GM10266 (cell line): Measurements from ENCODE around the gene PPIP5K2.
"Not testable (repeated sequence)": the region's sequence is repeated elsewhere in the genome, so short reads cannot be mapped to it uniquely, and the experiment has no call there.

Experiments
- DNase-seq: peaks from one replicate; pipeline ENCODE4 v3.0.0; 2012; ENCODE audit errors: extremely low spot score
- TF ChIP-seq, protein P1 (sequence below): IDR thresholded peaks from 2 replicates; pipeline ENCODE4 v1.5.1; 2012; ENCODE audit warnings: mild to moderate bottlenecking, low read depth; ENCODE audit not compliant: control insufficient read depth, insufficient read depth; ENCODE audit errors: missing control alignments

Gene PPIP5K2

DNA sequence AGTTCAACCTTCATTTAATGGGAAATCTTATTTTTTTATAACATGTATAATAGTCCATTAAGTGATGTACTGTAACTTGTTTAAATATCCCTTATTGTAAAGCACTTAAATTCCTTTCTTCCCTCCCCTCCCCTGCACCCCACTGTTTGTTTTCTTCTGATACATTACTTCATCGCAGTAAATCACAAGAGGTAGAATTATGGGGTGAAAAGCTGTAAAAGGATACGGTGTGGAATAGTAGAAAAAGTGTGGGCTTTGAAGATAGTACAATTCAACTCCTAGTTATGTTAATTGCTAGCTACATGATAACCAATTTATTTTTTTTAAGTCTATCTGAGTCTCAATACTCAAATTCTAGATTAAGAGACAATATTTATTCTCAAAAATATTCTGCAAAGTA, 96.6 kb downstream of the PPIP5K2 start:
- no peak for DNase-seq
- TF ChIP-seq, protein P1, sequence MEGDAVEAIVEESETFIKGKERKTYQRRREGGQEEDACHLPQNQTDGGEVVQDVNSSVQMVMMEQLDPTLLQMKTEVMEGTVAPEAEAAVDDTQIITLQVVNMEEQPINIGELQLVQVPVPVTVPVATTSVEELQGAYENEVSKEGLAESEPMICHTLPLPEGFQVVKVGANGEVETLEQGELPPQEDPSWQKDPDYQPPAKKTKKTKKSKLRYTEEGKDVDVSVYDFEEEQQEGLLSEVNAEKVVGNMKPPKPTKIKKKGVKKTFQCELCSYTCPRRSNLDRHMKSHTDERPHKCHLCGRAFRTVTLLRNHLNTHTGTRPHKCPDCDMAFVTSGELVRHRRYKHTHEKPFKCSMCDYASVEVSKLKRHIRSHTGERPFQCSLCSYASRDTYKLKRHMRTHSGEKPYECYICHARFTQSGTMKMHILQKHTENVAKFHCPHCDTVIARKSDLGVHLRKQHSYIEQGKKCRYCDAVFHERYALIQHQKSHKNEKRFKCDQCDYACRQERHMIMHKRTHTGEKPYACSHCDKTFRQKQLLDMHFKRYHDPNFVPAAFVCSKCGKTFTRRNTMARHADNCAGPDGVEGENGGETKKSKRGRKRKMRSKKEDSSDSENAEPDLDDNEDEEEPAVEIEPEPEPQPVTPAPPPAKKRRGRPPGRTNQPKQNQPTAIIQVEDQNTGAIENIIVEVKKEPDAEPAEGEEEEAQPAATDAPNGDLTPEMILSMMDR: no peak

DNA sequence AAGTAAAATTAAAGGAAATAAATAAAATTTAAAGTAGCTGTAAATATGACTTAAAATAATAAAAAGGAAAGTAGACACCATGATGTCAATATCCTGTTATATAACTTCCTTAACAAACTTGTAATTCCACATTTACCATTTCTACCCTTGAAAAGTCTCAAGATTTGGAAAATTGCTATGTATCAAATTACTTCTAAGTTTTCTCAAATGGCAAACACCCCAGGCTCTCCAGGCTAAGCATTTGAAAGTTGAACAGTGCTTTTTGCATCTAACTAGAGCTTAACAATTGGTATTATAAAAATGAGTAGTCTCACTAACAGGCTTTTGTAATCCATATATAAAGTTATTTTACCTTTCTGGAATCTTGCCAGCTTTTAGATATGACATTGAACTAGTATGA, 97.0 kb downstream of the PPIP5K2 start:
- TF ChIP-seq, protein P1: no peak
- DNase-seq: no peak

DNA sequence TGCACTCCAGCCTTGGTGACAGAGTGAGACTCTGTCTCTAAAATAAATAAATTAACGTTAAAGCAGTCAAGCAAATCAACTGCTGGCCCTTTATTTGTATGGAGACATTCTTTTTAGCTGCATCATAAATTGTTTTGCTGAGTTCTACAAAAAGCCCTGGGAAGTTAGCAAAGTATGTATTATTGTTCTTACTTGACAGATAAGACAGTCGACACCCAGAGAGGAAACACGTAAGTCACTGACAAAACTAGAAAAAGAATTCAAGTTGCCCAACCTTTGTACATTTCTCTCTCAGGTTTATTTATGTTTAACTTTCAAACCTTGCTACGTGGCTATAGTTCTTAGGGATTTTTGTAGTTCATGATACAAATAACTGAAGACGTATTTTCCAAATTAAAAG, 98.1 kb downstream of the PPIP5K2 start:
- TF ChIP-seq, protein P1: no peak
- no peak for DNase-seq

DNA sequence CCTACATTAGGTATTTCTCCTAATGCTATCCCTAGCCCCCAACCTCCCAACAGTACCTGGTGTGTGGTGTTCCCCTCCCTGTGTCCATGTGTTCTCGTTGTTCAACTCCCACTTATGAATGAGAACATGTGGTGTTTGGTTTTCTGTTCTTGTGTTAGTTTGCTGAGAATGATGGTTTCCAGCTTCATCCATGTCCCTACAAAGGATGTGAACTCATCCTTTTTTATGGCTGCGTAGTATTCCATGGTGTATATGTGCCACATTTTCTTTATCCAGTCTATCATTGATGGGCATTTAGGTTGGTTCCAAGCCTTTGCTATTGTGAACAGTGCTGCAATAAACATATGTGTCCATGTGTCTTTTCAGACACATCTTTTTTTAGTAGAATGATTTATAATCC, 99.0 kb downstream of the PPIP5K2 start:
- not testable (repeated sequence) for DNase-seq

DNA sequence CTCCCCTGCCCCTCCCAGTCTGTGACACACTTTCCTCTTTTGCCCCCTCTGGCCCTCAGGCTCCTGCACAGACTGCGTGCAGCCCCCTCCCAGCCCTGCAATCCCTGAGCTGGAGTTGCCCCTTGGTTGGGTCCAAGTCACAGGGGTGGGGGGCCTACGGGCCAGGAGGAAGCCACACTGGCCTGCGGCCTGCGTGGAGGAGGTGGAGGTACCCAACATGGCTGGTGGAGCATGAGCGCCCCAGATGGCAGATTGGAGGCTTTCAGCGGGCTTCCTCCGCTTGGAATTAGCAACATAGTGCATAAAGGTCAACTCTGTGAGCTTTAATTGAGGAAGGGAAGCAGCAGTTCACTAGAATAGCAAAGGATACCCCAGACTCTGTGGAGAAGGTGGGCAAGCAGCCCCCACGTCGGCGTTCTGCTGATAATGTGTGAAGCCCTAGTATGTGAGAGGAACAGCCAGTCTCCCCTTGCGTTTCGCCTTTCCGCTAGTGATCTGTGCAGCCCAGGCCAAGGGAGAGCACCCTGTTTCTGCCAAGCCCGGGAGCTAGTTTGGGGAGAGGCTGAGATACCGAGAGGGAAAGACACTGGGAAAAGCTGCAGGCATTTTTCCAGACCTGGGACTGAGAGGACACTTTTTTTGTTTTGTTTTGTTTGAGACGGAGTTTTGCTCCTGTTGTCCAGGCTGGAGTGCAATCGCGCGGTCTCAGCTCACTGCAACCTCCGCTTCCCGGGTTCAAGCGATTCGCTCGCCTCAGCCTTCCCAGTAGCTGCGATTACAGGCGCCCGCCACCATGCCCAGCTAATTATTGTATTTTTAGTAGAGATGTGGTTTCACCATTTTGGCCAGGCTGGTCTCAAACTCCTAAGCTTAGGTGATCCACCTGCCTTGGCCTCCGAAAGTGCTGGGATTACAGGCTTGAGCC, 103.2 kb downstream of the PPIP5K2 start:
- no peak for DNase-seq
- TF ChIP-seq, protein P1: no peak

DNA sequence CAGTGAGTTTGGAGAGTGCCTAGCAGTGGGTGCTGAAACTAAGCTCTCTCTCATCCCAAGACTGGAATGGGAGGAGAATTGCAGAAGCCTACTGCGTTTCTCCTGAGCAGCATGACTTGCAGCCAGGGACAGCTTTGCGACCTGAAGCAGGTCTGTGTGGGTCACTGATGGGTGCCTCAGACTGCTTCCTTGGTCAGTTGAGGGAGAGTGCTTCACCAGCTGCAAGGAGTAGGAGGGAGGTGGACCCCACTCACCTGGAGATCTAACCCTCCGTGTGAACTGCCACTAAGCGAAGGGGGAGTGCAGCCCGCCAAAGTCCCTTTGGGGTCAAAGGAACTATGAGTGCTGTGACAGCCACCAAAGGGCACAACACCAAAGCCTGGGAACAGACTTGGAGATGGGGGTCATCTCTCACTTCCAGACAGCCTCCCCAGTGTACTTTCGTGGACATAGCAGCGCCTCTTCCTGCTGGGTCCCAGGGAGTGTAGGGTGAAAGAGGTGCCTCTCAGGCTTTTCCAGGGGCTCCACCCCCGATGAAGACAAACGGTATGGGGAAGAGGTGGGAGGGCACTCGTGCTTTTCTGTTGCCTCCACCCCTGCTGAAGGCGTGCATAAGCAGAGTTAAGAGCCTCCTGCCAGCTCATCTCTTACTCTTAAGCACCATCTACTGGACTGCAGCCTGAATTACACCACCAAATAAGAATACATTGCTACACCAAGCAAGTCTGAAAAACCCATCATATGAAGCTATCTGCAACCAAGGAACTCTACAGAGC, 104.2 kb downstream of the PPIP5K2 start:
- DNase-seq: peak; percentile 20
- TF ChIP-seq, protein P1: peak; percentile 65

DNA sequence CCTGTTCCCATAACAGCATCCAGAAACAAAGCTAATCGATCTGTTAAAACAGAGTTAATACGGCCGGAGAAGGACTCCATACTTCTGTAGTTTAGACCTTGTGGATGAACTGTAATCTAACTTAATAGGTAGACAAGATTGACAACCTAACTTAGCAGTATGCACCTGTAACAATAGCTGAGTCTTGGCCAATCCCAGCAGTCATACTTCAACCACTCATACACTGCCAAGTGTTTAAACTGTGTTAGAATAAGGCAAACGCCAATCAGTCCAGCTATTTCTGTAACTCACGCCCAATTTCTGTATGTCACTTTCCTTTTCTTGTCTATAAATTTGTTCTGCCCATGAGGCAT, 104.8 kb downstream of the PPIP5K2 start:
- TF ChIP-seq, protein P1: no peak
- DNase-seq: no peak
